Fibroblast of lung (primary cell): ENCODE results near the gene IL19. TPM values are rescaled to one million over a fixed set of nuclear protein-coding genes. Genes with fewer than 3 reads are reported as not detected.

Experiments used
- DNase-seq, 2 donors: peaks; one replicate each; pipeline versions ENCODE4 v3.0.0 to v3.0.0-alpha.2; 2010; ENCODE audit warnings: low read depth in 2 of 2
- H2AFZ ChIP-seq: 2 replicates; pipeline ENCODE4 v1.5.1; 2012; ENCODE audit warnings: low read length, control low read depth, inconsistent platforms
- H3K27ac ChIP-seq: 2 replicates; pipeline ENCODE4 v1.5.1; 2011; ENCODE audit warnings: low read length, control low read depth; ENCODE audit not compliant: insufficient read depth
- H3K27me3 ChIP-seq: 2 replicates; pipeline ENCODE4 v1.5.1; 2011; ENCODE audit warnings: mild to moderate bottlenecking, low read length; ENCODE audit not compliant: control insufficient read depth, insufficient read depth
- H3K36me3 ChIP-seq: 2 replicates; pipeline ENCODE4 v1.5.1; 2011; ENCODE audit warnings: low read length; ENCODE audit not compliant: control insufficient read depth, insufficient read depth
- H3K4me1 ChIP-seq: 2 replicates; pipeline ENCODE4 v1.5.1; 2011; ENCODE audit warnings: low read length; ENCODE audit not compliant: control insufficient read depth, insufficient read depth; ENCODE audit errors: extremely low read depth
- H3K4me2 ChIP-seq: 2 replicates; pipeline ENCODE4 v1.5.1; 2011; ENCODE audit warnings: low read length, control low read depth; ENCODE audit not compliant: insufficient read depth; ENCODE audit errors: extremely low read depth
- H3K4me3 ChIP-seq, 4 experiments: fragments of 200-600 bp in 1 of 4; sonication (generic) in 1 of 4; replicated peaks in 1 of 4; 2 replicates each; pipeline ENCODE4 v1.5.1; 2011 to 2016; ENCODE audit warnings: low read length in 4 of 4, low read depth in 3 of 4, mild to moderate bottlenecking in 3 of 4, control low read depth in 2 of 4, inconsistent platforms in 1 of 4, mixed read lengths in 1 of 4; ENCODE audit not compliant: insufficient read depth in 1 of 4; ENCODE audit errors: control extremely low read depth in 1 of 4
- H3K79me2 ChIP-seq: 2 replicates; pipeline ENCODE4 v1.5.1; 2012; ENCODE audit warnings: mild to moderate bottlenecking, low read length, inconsistent platforms; ENCODE audit not compliant: control insufficient read depth, insufficient read depth
- H3K9ac ChIP-seq: 2 replicates; pipeline ENCODE4 v1.5.1; 2011; ENCODE audit warnings: mild to moderate bottlenecking, low read length, control low read depth; ENCODE audit not compliant: insufficient read depth
- H3K9me3 ChIP-seq: 2 replicates; pipeline ENCODE4 v1.5.1; 2012; ENCODE audit warnings: low read depth, low read length; ENCODE audit not compliant: control insufficient read depth, insufficient read depth
- H4K20me1 ChIP-seq: 2 replicates; pipeline ENCODE4 v1.5.1; 2011; ENCODE audit warnings: low read length; ENCODE audit not compliant: control insufficient read depth, insufficient read depth; ENCODE audit errors: extremely low read depth
- EZH2 ChIP-seq: IDR thresholded peaks from 2 replicates; pipeline ENCODE4 v1.5.1; 2012; ENCODE audit warnings: low read length, control low read depth, mild to moderate bottlenecking; ENCODE audit errors: missing control alignments
- polyA plus RNA-seq, 2 donors: library from polyadenylated mRNA; depleted of rRNA in 1 of 2; stranded (reverse) in 1 of 2; unstranded in 1 of 2; fragments of >200 nt; gene quantifications; 2 replicates each; pipeline ENCODE4 v1.2.1, GENCODE V29; 2011 to 2012; ENCODE audit warnings: missing spikeins in 1 of 2
- total RNA-seq: library from RNA; depleted of rRNA; stranded (reverse); fragments of >200 nt; gene quantifications from 2 replicates; pipeline ENCODE4 v1.2.1, GENCODE V29; 2014
- TF ChIP-seq, protein P1 (sequence below), 2 donors: IDR thresholded peaks in 1 of 2; conservative IDR thresholded peaks in 1 of 2; 1 replicate in 1 of 2; 2 replicates in 1 of 2; pipeline ENCODE4 v1.5.1; 2011 to 2012; ENCODE audit warnings: low read length in 2 of 2, control low read depth in 1 of 2, inconsistent platforms in 1 of 2, low read depth in 1 of 2, mild to moderate bottlenecking in 1 of 2

Gene IL19
- total and polyA plus RNA-seq, 2 donors (not counting 1 experiment from before 2014, with no cell fraction given): not detected

- Histone ChIP-seq H3K27me3 (peaks cover 2% of the 10 kb centered on the region), H3K9me3 (no peaks in the 10 kb centered on the region), H3K4me1 (no peaks in the 10 kb centered on the region), H2AFZ (no peak overlapping the region), H3K4me2 (no peak overlapping the region), H3K79me2 (no peaks in the 10 kb centered on the region), H4K20me1 (no peaks in the 10 kb centered on the region), H3K4me3 (no peak overlapping the region), H3K9ac (no peak overlapping the region), H3K36me3 (no peaks in the 10 kb centered on the region), H3K27ac (no peak overlapping the region)
- TF ChIP-seq EZH2: no peak
- TF ChIP-seq, protein P1, sequence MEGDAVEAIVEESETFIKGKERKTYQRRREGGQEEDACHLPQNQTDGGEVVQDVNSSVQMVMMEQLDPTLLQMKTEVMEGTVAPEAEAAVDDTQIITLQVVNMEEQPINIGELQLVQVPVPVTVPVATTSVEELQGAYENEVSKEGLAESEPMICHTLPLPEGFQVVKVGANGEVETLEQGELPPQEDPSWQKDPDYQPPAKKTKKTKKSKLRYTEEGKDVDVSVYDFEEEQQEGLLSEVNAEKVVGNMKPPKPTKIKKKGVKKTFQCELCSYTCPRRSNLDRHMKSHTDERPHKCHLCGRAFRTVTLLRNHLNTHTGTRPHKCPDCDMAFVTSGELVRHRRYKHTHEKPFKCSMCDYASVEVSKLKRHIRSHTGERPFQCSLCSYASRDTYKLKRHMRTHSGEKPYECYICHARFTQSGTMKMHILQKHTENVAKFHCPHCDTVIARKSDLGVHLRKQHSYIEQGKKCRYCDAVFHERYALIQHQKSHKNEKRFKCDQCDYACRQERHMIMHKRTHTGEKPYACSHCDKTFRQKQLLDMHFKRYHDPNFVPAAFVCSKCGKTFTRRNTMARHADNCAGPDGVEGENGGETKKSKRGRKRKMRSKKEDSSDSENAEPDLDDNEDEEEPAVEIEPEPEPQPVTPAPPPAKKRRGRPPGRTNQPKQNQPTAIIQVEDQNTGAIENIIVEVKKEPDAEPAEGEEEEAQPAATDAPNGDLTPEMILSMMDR (conservative IDR thresholded peaks at IDR 0.05 in 1 of 2, IDR thresholded peaks at IDR 0.05 in 1 of 2; ENCODE audit: low read depth in 1 of 2, low read length in 2 of 2): no peak
- no peak for DNase-seq
These were observed 13.9 kb downstream of the IL19 start for GRCh38 chr1:206784471-206784903.

DNA sequence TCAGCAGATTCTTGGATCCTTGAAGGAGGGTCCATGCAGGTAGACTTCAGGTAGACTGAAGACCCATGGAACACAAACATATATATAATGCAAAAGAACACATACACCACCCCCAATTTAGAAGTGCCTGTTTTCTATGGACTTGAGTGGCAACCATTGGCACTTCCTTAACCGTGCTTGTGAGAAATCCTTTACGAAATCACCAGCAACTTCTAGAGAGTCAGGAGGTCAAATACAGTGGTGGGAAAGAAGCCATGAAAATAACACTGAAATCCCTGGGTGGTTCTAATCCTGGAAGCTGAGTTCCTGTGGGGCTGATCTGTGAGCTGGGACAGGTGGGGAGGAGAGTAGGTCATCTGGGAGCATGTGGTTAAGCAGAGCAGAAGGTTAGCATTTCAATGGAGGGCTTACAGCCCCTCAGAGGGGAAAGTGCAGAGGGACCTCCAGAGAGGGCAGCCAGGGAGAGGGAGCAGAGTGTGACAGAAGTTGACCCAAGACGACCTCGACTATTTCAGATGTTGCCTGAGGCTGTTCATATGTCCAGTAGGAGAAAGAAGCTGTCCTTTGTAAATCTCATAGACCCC is 14.7 kb downstream of the IL19 start:
- no peak for DNase-seq
- Histone ChIP-seq H3K4me1 (no peaks in the 10 kb centered on the region), H3K27me3 (peaks cover 2% of the 10 kb centered on the region), H2AFZ (no peak overlapping the region), H3K4me3 (no peak overlapping the region), H3K9me3 (no peaks in the 10 kb centered on the region), H3K4me2 (no peak overlapping the region), H3K36me3 (no peaks in the 10 kb centered on the region), H4K20me1 (no peaks in the 10 kb centered on the region), H3K9ac (no peak overlapping the region), H3K79me2 (no peaks in the 10 kb centered on the region), H3K27ac (no peak overlapping the region)
- TF ChIP-seq, protein P1 (conservative IDR thresholded peaks at IDR 0.05 in 1 of 2, IDR thresholded peaks at IDR 0.05 in 1 of 2; ENCODE audit: low read depth in 1 of 2, low read length in 2 of 2): no peak
- TF ChIP-seq EZH2: no peak

GRCh38 chr1:206786212-206786886 is 15.8 kb downstream of the IL19 start:
- no peak overlapping the region for H3K9ac ChIP-seq
- H3K4me1 ChIP-seq: peaks cover under 1% of the 10 kb centered on the region
- no peak overlapping the region for H2AFZ ChIP-seq
- TF ChIP-seq, protein P1 (conservative IDR thresholded peaks at IDR 0.05 in 1 of 2, IDR thresholded peaks at IDR 0.05 in 1 of 2; ENCODE audit: low read depth in 1 of 2, low read length in 2 of 2): no peak
- TF ChIP-seq EZH2: no peak
- no peak overlapping the region for H3K4me2 ChIP-seq
- no peak overlapping the region for H3K4me3 ChIP-seq
- H3K27me3 ChIP-seq: peaks cover 2% of the 10 kb centered on the region
- no peak for DNase-seq
- H3K36me3 ChIP-seq: no peaks in the 10 kb centered on the region
- no peaks in the 10 kb centered on the region for H3K79me2 ChIP-seq
- H3K27ac ChIP-seq: no peak overlapping the region
- no peaks in the 10 kb centered on the region for H4K20me1 ChIP-seq
- no peaks in the 10 kb centered on the region for H3K9me3 ChIP-seq
